ENCODE measurements around the gene RAPGEF5.

- TF ChIP-seq YY1 (IDR thresholded peaks at IDR 0.05; ENCODE audit: insufficient read depth, insufficient read length) (no peak), ZNF274 (IDR thresholded peaks at IDR 0.05; ENCODE audit: low read depth, low read length) (no peak)
Measured at GRCh38 chr7:22087861-22088260, 269.1 kb downstream of the RAPGEF5 start.

All from NT2/D1 (cell line).